Tibial artery (tissue), 4 donors: ENCODE data around the gene VSX1.

Experiments
- DNase-seq, 2 donors: peaks; one replicate each; pipeline ENCODE4 v3.0.0-alpha.2; 2019
- H3K27ac ChIP-seq, 2 donors: fragments of 200-600 bp; sonication (generic) in 1 of 2; 1 replicate in 1 of 2; 2 replicates in 1 of 2; pipeline ENCODE4 v1.5.1; 2018 to 2019; ENCODE audit warnings: mild to moderate bottlenecking in 1 of 2
- H3K27me3 ChIP-seq, 2 donors: fragments of 200-600 bp; sonication (generic) in 1 of 2; one replicate each; pipeline versions ENCODE4 v1.5.1 to v1.6.0; 2016 to 2019
- H3K36me3 ChIP-seq, 3 donors: fragments of 200-600 bp; sonication (generic) in 2 of 3; one replicate each; pipeline ENCODE4 v1.5.1; 2016 to 2019; ENCODE audit warnings: mild to moderate bottlenecking in 2 of 3
- H3K4me1 ChIP-seq, 4 donors: fragments of 200-600 bp; sonication (generic) in 2 of 4; 1 replicate in 3 of 4; 2 replicates in 1 of 4; pipeline ENCODE4 v1.5.1; 2016 to 2019
- H3K4me3 ChIP-seq, 2 donors: fragments of 200-600 bp; sonication (generic) in 1 of 2; 1 replicate in 1 of 2; 2 replicates in 1 of 2; pipeline ENCODE4 v1.5.1; 2018 to 2019; ENCODE audit warnings: mild to moderate bottlenecking in 2 of 2
- H3K9me3 ChIP-seq, 3 donors: fragments of 200-600 bp; sonication (generic) in 1 of 3; one replicate each; pipeline ENCODE4 v1.5.1; 2016 to 2019
- CTCF ChIP-seq, 2 experiments: fragments of 200-600 bp in 1 of 2; fragments of 450-650 bp in 1 of 2; IDR thresholded peaks; one replicate each; pipeline ENCODE4 v1.5.1; 2017 to 2019; ENCODE audit warnings: antibody characterized with exemption in 2 of 2, mild to moderate bottlenecking in 1 of 2, moderate library complexity in 1 of 2
- intact Hi-C: fragments of 100-400 bp; cut with DNase I; formaldehyde crosslinking; loops from one replicate; pipeline ENCODE4 v1.15.0; 2023; ENCODE audit warnings: low total_unique reads

Gene VSX1

DNA sequence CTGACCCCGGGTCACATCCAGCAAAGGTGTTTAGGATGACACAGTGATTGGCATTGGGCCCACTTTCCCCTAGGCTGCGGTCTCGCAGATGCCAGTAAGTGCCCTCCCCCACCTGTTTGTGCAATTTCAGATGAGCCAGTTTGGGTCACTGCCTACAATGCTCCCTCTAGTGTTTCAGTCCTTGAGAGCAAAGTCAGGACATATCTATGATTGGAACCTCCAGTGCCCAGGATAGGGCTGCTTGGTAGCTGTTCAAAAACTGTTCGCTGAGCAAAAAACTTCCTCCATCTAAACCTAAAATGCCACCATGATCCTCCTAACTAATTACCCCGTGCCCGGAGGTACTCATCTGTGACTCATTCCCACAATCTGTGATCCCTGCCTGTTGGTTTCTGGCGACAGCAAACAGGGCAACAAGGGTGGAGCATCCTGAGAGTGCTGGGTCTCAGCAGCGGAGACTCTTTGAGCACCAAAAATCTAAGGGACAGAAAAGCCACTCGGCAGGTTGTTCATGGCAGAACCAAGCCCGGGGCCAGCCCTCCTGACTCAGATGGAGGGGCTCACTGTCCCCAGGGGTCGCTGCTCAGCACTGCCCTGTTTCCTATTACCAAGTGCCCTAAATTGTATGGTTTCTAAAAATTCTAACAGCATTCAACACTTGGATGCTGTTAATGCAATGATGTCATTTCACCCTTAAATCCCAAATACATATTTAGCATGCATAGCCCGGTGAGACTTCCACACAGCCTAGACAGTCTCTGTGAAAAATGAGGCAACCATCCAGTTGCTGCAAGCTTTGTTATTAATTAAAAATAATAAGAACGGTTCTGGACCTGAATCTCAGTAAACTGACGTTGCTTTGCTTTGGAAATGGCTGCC, 5.0 kb downstream of the VSX1 start:
- H3K36me3 ChIP-seq: no peaks in the 10 kb centered on the region
- H3K4me3 ChIP-seq: peak overlapping the region; percentile 21 to 35
- H3K27me3 ChIP-seq: peaks cover 0 to 68% of the 10 kb centered on the region in 2 donors
- no peak for DNase-seq
- peak overlapping the region in 1 of 2 donors; percentile 13 for H3K27ac ChIP-seq
- no peaks in the 10 kb centered on the region for H3K9me3 ChIP-seq
- H3K4me1 ChIP-seq: peaks cover 0 to 25% (median 15%) of the 10 kb centered on the region in 4 donors
- TF ChIP-seq CTCF (IDR thresholded peaks at IDR 0.05): no peak
- intact Hi-C loops: loop anchor here (5.0 kb wide), 1 partner anchor 170 kb away; the partner anchor contains the start of gene PYGB

DNA sequence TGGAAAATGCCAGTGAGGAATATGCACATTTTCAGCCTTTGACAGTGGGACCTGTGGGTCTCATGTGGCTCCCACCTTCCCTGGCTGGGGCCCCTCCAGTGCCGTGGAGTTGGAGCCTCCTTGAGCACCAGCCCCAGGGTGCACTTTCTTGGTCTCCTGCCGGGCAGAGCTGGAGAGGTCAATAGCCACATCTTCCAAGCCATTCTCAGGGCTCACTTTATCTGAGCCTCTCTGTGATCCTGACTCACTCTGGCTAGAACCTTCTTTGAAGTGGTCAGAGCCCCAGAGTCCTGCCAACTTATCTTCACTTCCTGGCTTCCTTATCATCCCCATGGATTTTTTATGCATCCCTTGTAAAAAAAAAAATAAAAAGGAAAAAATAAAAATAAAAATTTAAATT, 5.7 kb downstream of the VSX1 start:
- no peak overlapping the region for H3K4me3 ChIP-seq
- intact Hi-C loops: loop anchor here (5.0 kb wide), 1 partner anchor 171 kb away; the partner anchor contains the start of gene PYGB
- no peak for DNase-seq

GRCh38 chr20:25073544-25073943, 8.4 kb downstream of the VSX1 start:
- no peak for TF ChIP-seq CTCF (IDR thresholded peaks at IDR 0.05)

More for the DNA sequence above, 5.7 kb downstream of the VSX1 start:
- peaks cover 0 to 17% (median 8%) of the 10 kb centered on the region in 4 donors for H3K4me1 ChIP-seq
- H3K27me3 ChIP-seq: peaks cover 0 to 68% of the 10 kb centered on the region in 2 donors
- no peaks in the 10 kb centered on the region for H3K36me3 ChIP-seq
- TF ChIP-seq CTCF (IDR thresholded peaks at IDR 0.05): no peak
- no peaks in the 10 kb centered on the region for H3K9me3 ChIP-seq
- H3K27ac ChIP-seq: no peak overlapping the region

GRCh38 chr20:25072226-25072811, 9.6 kb downstream of the VSX1 start:
- DNase-seq: no peak
- H3K27me3 ChIP-seq: peaks cover 0 to 52% of the 10 kb centered on the region in 2 donors
- TF ChIP-seq CTCF (IDR thresholded peaks at IDR 0.05): no peak
- peaks cover 0 to 7% (median 3%) of the 10 kb centered on the region in 4 donors for H3K4me1 ChIP-seq
- H3K27ac ChIP-seq: no peak overlapping the region
- H3K4me3 ChIP-seq: no peak overlapping the region
- intact Hi-C loops: no loop called here
- no peaks in the 10 kb centered on the region for H3K9me3 ChIP-seq
- no peaks in the 10 kb centered on the region for H3K36me3 ChIP-seq

More at GRCh38 chr20:25073544-25073943, 8.4 kb downstream of the VSX1 start:
- DNase-seq: no peak
- H3K4me3 ChIP-seq: no peak overlapping the region
- H3K27me3 ChIP-seq: peaks cover 0 to 54% of the 10 kb centered on the region in 2 donors
- H3K27ac ChIP-seq: no peak overlapping the region
- H3K4me1 ChIP-seq: peaks cover 0 to 15% (median 6%) of the 10 kb centered on the region in 4 donors
- no peaks in the 10 kb centered on the region for H3K9me3 ChIP-seq
- H3K36me3 ChIP-seq: no peaks in the 10 kb centered on the region
- intact Hi-C loops: no loop called here

GRCh38 chr20:25071734-25072133, 10.2 kb downstream of the VSX1 start:
- intact Hi-C loops: no loop called here
- DNase-seq: no peak
- peaks cover 0 to 54% of the 10 kb centered on the region in 2 donors for H3K27me3 ChIP-seq

More at GRCh38 chr20:25071734-25072133, 10.2 kb downstream of the VSX1 start:
- Histone ChIP-seq H3K36me3 (no peaks in the 10 kb centered on the region), H3K9me3 (no peaks in the 10 kb centered on the region), H3K4me3 (no peak overlapping the region), H3K27ac (no peak overlapping the region), H3K4me1 (peaks cover 0 to 1% (median 0%) of the 10 kb centered on the region in 4 donors)
- no peak for TF ChIP-seq CTCF (IDR thresholded peaks at IDR 0.05)
